Thymus (tissue), 11 donors: ENCODE results near the gene KIFC3. TPM values are rescaled to one million over a fixed set of nuclear protein-coding genes. Genes with fewer than 3 reads are reported as not detected.

Experiments
- DNase-seq, 9 donors: peaks; one replicate each; pipeline ENCODE4 v3.0.0-alpha.2; 2013; ENCODE audit warnings: low spot score in 9 of 9, low read depth in 6 of 9, missing footprints in 1 of 9
- H3K27ac ChIP-seq, 2 donors: one replicate each; pipeline ENCODE4 v1.5.1; 2013; ENCODE audit warnings: control low read depth in 1 of 2, low read depth in 1 of 2, low read length in 1 of 2, mild to moderate bottlenecking in 1 of 2, moderate library complexity in 1 of 2
- H3K27me3 ChIP-seq, 2 donors: one replicate each; pipeline ENCODE4 v1.5.1; 2013; ENCODE audit warnings: low read length in 1 of 2; ENCODE audit not compliant: control insufficient read depth in 2 of 2, insufficient read depth in 1 of 2
- H3K36me3 ChIP-seq, 2 donors: one replicate each; pipeline ENCODE4 v1.5.1; 2013; ENCODE audit warnings: low read length in 1 of 2, mild to moderate bottlenecking in 1 of 2, moderate library complexity in 1 of 2; ENCODE audit not compliant: control insufficient read depth in 2 of 2, insufficient read depth in 2 of 2
- H3K4me1 ChIP-seq, 2 donors: one replicate each; pipeline ENCODE4 v1.5.1; 2013; ENCODE audit warnings: low read length in 2 of 2; ENCODE audit not compliant: control insufficient read depth in 2 of 2, insufficient read depth in 2 of 2
- H3K4me3 ChIP-seq, 2 donors: one replicate each; pipeline ENCODE4 v1.5.1; 2013; ENCODE audit warnings: low read length in 2 of 2, control low read depth in 1 of 2, mild to moderate bottlenecking in 1 of 2
- H3K9me3 ChIP-seq, 2 donors: one replicate each; pipeline ENCODE4 v1.5.1; 2013; ENCODE audit warnings: low read length in 1 of 2, mild to moderate bottlenecking in 1 of 2; ENCODE audit not compliant: control insufficient read depth in 2 of 2, insufficient read depth in 1 of 2
- WGBS: extraction: QIAGEN DNeasy Blood & Tissue Kit; methylation state at CpG from one replicate; pipeline ENCODE4 v1.1.7; 2013; 5-methylcytosine and 5-hydroxymethylcytosine counted together
- polyA plus RNA-seq: library from polyadenylated mRNA; stranded (reverse); fragments of 200-250 nt; gene quantifications from one replicate; pipeline ENCODE4 v1.2.3, GENCODE V29; 2013
- total RNA-seq: library from RNA; stranded (reverse); fragments of 120-200 nt; gene quantifications from one replicate; pipeline ENCODE4 v1.2.4, GENCODE V29; 2013
- donor health status: healthy.

Gene KIFC3
- total and polyA plus RNA-seq, 2 donors = 3.8 to 9.2 TPM

DNA sequence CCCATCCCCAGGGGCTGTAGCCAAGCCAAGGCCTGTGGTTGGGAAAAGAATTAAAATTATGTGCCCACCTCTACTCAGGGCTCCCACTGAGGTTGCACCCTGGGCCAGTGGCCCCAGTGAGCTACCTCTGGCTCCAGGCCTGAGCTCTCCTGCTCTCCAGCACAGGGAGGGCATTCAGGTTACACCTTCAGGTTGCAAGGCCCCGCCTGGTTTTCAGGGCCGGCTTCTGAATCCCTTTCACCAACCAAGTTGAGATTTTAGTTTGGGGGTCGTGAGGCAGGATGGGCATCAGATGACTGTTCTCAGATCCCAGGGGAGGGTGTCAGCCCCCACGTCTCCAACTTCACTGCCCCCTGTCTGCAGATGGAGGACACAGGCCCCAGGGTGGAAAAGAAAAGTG lies 74.7 kb downstream of the KIFC3 start:
- WGBS = 91% methylated on average over 4 of the region's 4 CpGs
- Histone ChIP-seq H3K36me3 (no peaks in the 10 kb centered on the region), H3K27me3 (no peaks in the 10 kb centered on the region), H3K4me3 (no peak overlapping the region), H3K27ac (no peak overlapping the region), H3K4me1 (no peaks in the 10 kb centered on the region), H3K9me3 (no peaks in the 10 kb centered on the region)
- no peak for DNase-seq

DNA sequence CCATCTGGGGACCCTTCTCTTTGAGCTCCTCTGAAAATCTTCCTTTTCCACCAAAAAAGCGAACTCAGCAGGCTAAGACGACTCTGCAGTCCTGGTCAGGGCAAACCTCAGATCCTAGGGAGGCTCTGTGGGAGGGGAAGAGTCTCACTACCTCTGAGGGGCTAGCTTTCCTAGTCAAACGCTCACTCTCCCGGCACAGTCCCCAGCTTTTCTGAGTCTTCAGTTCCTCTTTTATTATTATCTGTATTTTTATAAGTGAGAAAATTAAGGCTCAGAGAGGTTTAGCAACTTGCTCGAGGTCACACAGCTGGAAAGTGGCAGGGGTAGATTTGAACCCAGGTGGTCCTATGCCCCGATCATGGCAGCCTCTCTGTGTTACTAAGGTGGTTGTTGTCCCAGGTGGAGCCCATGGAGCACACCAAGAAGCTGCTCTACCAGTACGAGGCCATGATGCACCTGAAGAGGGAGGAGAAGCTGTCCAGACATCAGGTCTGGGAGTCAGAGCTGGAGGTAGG lies 75.8 kb downstream of the KIFC3 start:
- no peaks in the 10 kb centered on the region for H3K27me3 ChIP-seq
- H3K9me3 ChIP-seq = peaks cover 0 to 3% of the 10 kb centered on the region in 2 donors
- 92% methylated on average over 7 of the region's 7 CpGs for WGBS
- no peak overlapping the region for H3K4me3 ChIP-seq
- no peaks in the 10 kb centered on the region for H3K36me3 ChIP-seq
- H3K4me1 ChIP-seq = no peaks in the 10 kb centered on the region
- no peak for DNase-seq
- H3K27ac ChIP-seq = no peak overlapping the region

DNA sequence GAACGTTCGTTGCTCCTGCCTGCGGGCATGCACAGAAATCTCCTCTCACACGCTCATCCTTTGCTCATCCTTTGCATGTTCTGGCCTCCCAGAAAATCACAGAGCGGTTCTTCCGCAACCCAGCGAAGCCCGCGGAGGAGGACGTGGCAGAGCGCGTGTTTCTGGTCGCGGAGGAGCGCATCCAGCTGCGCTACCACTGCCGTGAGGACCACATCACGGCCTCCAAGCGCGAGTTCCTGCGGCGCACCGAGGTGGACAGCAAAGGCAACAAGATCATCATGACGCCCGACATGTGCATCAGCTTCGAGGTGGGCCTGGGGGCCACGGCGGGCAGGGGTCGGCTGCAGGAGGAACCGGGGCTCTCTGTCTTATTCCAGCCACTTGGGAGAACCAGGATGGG lies 76.3 kb downstream of the KIFC3 start:
- Histone ChIP-seq H3K4me1 (no peaks in the 10 kb centered on the region), H3K36me3 (no peaks in the 10 kb centered on the region), H3K9me3 (peaks cover 0 to 3% of the 10 kb centered on the region in 2 donors), H3K27ac (no peak overlapping the region), H3K27me3 (no peaks in the 10 kb centered on the region), H3K4me3 (no peak overlapping the region)
- 97% methylated on average over 30 of the region's 30 CpGs for WGBS
- DNase-seq = no peak

DNA sequence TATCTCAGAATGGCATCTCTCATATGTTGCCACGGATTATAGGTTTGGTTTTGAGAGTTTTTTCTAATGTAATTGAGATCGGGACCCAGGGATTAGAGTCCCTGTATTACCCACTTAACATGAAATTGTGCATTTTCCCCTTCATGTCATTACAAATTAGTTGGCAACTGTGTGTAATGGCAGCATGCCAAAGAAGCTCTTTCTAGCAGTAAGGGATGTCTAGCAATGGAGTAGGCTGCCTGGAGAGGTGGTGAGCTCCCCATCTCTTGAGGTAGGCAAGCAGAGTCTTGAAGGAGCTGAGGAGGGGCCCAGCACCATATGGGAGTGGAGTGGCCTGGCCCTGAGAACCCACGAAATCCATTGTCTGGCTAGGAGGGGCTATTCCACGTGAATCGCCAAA lies 76.7 kb downstream of the KIFC3 start:
- Histone ChIP-seq H3K9me3 (peaks cover 0 to 3% of the 10 kb centered on the region in 2 donors), H3K4me1 (no peaks in the 10 kb centered on the region), H3K4me3 (no peak overlapping the region), H3K27me3 (no peaks in the 10 kb centered on the region), H3K36me3 (no peaks in the 10 kb centered on the region), H3K27ac (no peak overlapping the region)
- 93% methylated on average over 5 of the region's 5 CpGs for whole genome bisulfite sequencing
- no peak for DNase-seq

DNA sequence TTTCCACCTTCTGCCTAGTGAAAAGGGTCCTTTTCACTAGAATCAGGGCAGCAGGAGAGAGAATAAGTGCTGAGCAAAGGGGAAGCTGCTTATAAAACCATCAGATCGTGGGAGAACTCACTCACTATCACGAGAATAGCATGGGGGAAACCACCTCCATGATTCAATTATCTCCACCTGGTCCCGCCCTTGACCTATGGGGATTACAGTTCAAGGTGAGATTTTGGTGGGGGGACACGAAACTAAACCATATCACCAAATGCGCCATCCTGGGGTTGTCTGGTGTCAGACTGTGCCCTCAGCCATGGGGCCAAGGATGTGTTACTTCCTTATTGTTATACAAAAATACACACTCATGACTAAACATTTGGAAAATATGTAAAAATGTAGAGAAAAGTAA lies 77.1 kb downstream of the KIFC3 start:
- WGBS = 78% methylated on average over 5 of the region's 5 CpGs

DNA sequence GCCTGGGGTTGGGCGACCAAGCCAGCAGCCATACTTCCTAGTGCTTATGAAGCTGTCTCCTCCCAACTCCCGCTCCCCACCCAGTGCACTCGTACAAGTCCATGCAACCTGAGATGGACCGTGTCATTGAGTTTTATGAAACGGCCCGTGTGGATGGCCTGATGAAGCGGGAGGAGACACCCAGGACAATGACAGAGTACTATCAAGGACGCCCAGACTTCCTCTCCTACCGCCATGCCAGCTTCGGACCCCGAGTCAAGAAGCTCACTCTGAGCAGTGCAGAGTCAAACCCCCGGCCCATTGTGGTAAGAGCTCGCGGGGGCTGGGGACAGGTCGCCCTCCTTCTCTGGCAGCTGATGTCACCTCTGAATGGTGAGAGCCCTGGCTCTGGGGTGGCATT lies 77.8 kb downstream of the KIFC3 start:
- Histone ChIP-seq H3K27ac (no peak overlapping the region), H3K4me1 (no peaks in the 10 kb centered on the region), H3K9me3 (peaks cover 0 to 3% of the 10 kb centered on the region in 2 donors), H3K4me3 (no peak overlapping the region), H3K27me3 (no peaks in the 10 kb centered on the region), H3K36me3 (no peaks in the 10 kb centered on the region)
- no peak for DNase-seq
- WGBS = 92% methylated on average over 15 of the region's 15 CpGs

More for the DNA sequence above, 77.1 kb downstream of the KIFC3 start:
- DNase-seq = no peak
- H3K36me3 ChIP-seq = no peaks in the 10 kb centered on the region
- H3K4me1 ChIP-seq = no peaks in the 10 kb centered on the region
- H3K27me3 ChIP-seq = no peaks in the 10 kb centered on the region
- H3K4me3 ChIP-seq = no peak overlapping the region
- peaks cover 0 to 3% of the 10 kb centered on the region in 2 donors for H3K9me3 ChIP-seq
- H3K27ac ChIP-seq = no peak overlapping the region

DNA sequence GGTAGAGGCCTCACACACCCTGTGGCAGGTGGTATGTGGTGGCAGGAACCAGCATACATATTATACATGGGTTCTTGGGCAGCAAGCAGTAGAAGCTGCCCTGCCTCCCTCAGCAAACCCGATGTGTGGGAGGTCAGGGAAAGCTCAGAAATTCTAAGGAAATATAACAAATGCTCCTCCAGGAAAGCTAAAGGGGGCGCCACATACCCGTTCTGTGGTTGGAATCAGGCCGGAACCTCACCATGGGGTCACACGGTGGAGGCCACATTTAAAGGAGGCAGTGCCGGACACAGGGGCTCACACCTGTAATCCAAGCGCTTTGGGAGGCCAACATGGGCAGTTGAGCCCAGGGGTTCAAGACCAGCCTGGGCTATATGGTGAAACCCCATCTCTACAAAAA lies 79.1 kb downstream of the KIFC3 start:
- Histone ChIP-seq H3K9me3 (peaks cover 0 to 3% of the 10 kb centered on the region in 2 donors), H3K27ac (no peak overlapping the region), H3K4me3 (no peak overlapping the region), H3K27me3 (no peaks in the 10 kb centered on the region), H3K4me1 (no peaks in the 10 kb centered on the region), H3K36me3 (no peaks in the 10 kb centered on the region)
- no peak for DNase-seq
- 97% methylated on average over 7 of the region's 7 CpGs for WGBS

DNA sequence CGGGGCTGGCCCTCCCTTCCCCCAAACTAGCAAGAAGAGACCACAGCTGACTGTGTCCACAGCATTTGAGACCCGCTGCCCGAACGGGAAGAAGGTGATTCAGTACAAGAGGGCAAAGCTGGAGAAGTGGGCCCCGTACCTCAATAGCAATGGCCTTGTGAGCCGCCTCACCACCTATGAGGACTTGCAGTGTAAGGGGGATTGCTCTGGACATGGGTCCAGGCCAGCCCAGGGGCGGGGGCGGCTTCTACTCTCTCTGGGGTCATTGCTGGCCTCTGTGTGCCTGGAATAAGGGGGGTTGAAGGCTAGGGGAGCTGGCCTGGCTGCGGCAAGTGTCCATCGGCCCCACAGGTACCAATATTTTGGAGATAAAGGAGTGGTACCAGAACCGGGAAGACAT lies 79.6 kb downstream of the KIFC3 start:
- H3K36me3 ChIP-seq = no peaks in the 10 kb centered on the region
- H3K9me3 ChIP-seq = peaks cover 0 to 3% of the 10 kb centered on the region in 2 donors
- H3K27ac ChIP-seq = no peak overlapping the region
- H3K27me3 ChIP-seq = no peaks in the 10 kb centered on the region
- H3K4me1 ChIP-seq = no peaks in the 10 kb centered on the region
- WGBS = 92% methylated on average over 11 of the region's 11 CpGs
- no peak for DNase-seq
- no peak overlapping the region for H3K4me3 ChIP-seq

DNA sequence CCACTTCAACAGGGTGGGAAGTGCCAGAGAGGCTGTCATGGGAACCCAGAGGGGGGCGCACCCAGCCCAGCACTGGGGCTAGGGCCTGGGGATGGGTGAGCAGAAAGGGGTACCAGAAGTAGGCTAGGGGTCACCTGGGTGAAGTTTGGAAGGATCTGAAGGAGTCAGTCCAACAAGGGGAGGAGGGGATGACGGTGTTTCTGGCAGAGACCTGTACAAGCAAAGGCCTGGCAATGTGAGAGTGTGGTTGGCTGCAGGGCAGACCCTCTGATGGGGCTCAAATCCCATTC lies 80.1 kb downstream of the KIFC3 start:
- DNase-seq = no peak
- no peak overlapping the region for H3K4me3 ChIP-seq
- no peaks in the 10 kb centered on the region for H3K27me3 ChIP-seq
- no peaks in the 10 kb centered on the region for H3K4me1 ChIP-seq
- H3K27ac ChIP-seq = no peak overlapping the region
- H3K9me3 ChIP-seq = peaks cover 0 to 3% of the 10 kb centered on the region in 2 donors
- H3K36me3 ChIP-seq = no peaks in the 10 kb centered on the region
- WGBS = 98% methylated on average over 2 of the region's 2 CpGs
